ENCODE data around the gene MRPL19.
"Not testable (repeated sequence)": the region's sequence is repeated elsewhere in the genome, so short reads cannot be mapped to it uniquely, and the experiment has no call there.

Gene MRPL19

GRCh38 chr2:75711590-75711989 lies 65.0 kb downstream of the MRPL19 start:
- H3K4me3 ChIP-seq, result not testable (repeated sequence)
- H3K27ac ChIP-seq, result peak overlapping the region in 3 of 21 experiments; percentile 92 to 96 (median 92)

- H3K27ac ChIP-seq, result no peak overlapping the region
- no peak overlapping the region for H3K4me3 ChIP-seq
Observed at GRCh38 chr2:75716406-75716805, 69.8 kb downstream of the MRPL19 start.

GRCh38 chr2:75719616-75720015 lies 73.0 kb downstream of the MRPL19 start:
- no peak overlapping the region for H3K4me3 ChIP-seq

GRCh38 chr2:75720525-75720924 lies 73.9 kb downstream of the MRPL19 start:
- no peak overlapping the region for H3K4me3 ChIP-seq
- H3K27ac ChIP-seq, result no peak overlapping the region

More at GRCh38 chr2:75719616-75720015, 73.0 kb downstream of the MRPL19 start:
- no peak overlapping the region for H3K27ac ChIP-seq

- H3K4me3 ChIP-seq, result no peak overlapping the region
- no peak overlapping the region for H3K27ac ChIP-seq
Observed at GRCh38 chr2:75722687-75723086, 76.1 kb downstream of the MRPL19 start.

GRCh38 chr2:75728614-75729419 lies 82.2 kb downstream of the MRPL19 start:
- Histone ChIP-seq H3K27ac (no peak overlapping the region), H3K4me3 (no peak overlapping the region)

- no peak overlapping the region for H3K27ac ChIP-seq
- no peak overlapping the region for H3K4me3 ChIP-seq
Observed at GRCh38 chr2:75729861-75730260, 83.3 kb downstream of the MRPL19 start.

- Histone ChIP-seq H3K4me3 (no peak overlapping the region), H3K27ac (no peak overlapping the region)
Observed at GRCh38 chr2:75736276-75736675, 89.7 kb downstream of the MRPL19 start.

- no peak overlapping the region for H3K4me3 ChIP-seq
- H3K27ac ChIP-seq, result no peak overlapping the region
Observed at GRCh38 chr2:75737961-75738360, 91.4 kb downstream of the MRPL19 start.

All from skin epidermis (tissue), 12 donors.